HepG2 (cell line): Measurements from ENCODE around the gene SHC1. TPM values are rescaled to one million over a fixed set of nuclear protein-coding genes. Genes with fewer than 3 reads are reported as not detected.

Source experiments
- ADNP ChIP-seq: sonication (generic); formaldehyde crosslinking; IDR thresholded peaks from 2 replicates; pipeline ENCODE4 v1.4.0; 2020; ENCODE audit warnings: missing genetic modification reagents
- ARID2 ChIP-seq: sonication (generic); formaldehyde crosslinking; IDR thresholded peaks from 2 replicates; pipeline ENCODE4 v1.8.1; 2022; ENCODE audit warnings: mild to moderate bottlenecking, missing genetic modification reagents, borderline replicate concordance
- CHD4 ChIP-seq: fragments of 200-600 bp; sonication (generic); IDR thresholded peaks from 2 replicates; pipeline ENCODE4 v1.7.0; 2017; ENCODE audit warnings: mild to moderate bottlenecking, low read length, borderline replicate concordance
- NCOA5 ChIP-seq: sonication (generic); formaldehyde crosslinking; IDR thresholded peaks from 2 replicates; pipeline ENCODE4 v1.4.0; 2020; ENCODE audit warnings: missing genetic modification reagents
- NFATC3 ChIP-seq: sonication (generic); formaldehyde crosslinking; IDR thresholded peaks from 2 replicates; pipeline ENCODE4 v1.5.1; 2020; ENCODE audit warnings: mild to moderate bottlenecking, missing genetic modification reagents
- POLR2AphosphoS2 ChIP-seq: IDR thresholded peaks from 2 replicates; pipeline ENCODE4 v1.6.1; 2011; ENCODE audit warnings: low read depth, low read length, improper control_type of control experiment
- polyA plus RNA-seq, 8 experiments: library from polyadenylated mRNA; depleted of rRNA in 3 of 8; stranded (reverse) in 7 of 8; unstranded in 1 of 8; fragments of >200 nt; fragmentation: Illumina TruSeq in 4 of 8; extraction: Trizol in 4 of 8; gene quantifications; 2 replicates each; pipeline versions ENCODE4 v1.2.1 to v1.2.3, GENCODE V29; 2011 to 2016; ENCODE audit warnings: low read depth in 4 of 8, missing spikeins in 1 of 8, mixed read lengths in 1 of 8; ENCODE audit not compliant: insufficient read depth in 1 of 8
- total RNA-seq, 5 experiments: library from RNA; depleted of rRNA; stranded (reverse); fragments of >200 nt; fragmentation: Illumina TruSeq; extraction: Trizol; gene quantifications; 2 replicates each; pipeline ENCODE4 v1.2.3, GENCODE V29; 2016; ENCODE audit warnings: low read depth in 1 of 5
- TF ChIP-seq, protein P1 (sequence below): sonication (generic); formaldehyde crosslinking; IDR thresholded peaks from 2 replicates; pipeline ENCODE4 v1.4.0; 2020; ENCODE audit warnings: mild to moderate bottlenecking, missing genetic modification reagents
- TF ChIP-seq, protein P2 (sequence below): sonication (generic); formaldehyde crosslinking; IDR thresholded peaks from 2 replicates; pipeline ENCODE4 v1.4.0; 2020; ENCODE audit warnings: missing genetic modification reagents
- TF ChIP-seq, protein P3 (sequence below): IDR thresholded peaks from 2 replicates; pipeline ENCODE4 v1.6.1; 2012; ENCODE audit warnings: low read length, improper control_type of control experiment
- TF ChIP-seq, protein P4 (sequence below): sonication (generic); formaldehyde crosslinking; IDR thresholded peaks from 2 replicates; pipeline ENCODE4 v1.5.0; 2020; ENCODE audit warnings: mild to moderate bottlenecking, low read depth, missing genetic modification reagents, borderline replicate concordance

The SHC1 gene
- total and polyA plus RNA-seq, 2 of the 13 experiments (the other 11 are each of a cell fraction or from before 2014, with no cell fraction given), result 52.0 to 137 TPM

DNA sequence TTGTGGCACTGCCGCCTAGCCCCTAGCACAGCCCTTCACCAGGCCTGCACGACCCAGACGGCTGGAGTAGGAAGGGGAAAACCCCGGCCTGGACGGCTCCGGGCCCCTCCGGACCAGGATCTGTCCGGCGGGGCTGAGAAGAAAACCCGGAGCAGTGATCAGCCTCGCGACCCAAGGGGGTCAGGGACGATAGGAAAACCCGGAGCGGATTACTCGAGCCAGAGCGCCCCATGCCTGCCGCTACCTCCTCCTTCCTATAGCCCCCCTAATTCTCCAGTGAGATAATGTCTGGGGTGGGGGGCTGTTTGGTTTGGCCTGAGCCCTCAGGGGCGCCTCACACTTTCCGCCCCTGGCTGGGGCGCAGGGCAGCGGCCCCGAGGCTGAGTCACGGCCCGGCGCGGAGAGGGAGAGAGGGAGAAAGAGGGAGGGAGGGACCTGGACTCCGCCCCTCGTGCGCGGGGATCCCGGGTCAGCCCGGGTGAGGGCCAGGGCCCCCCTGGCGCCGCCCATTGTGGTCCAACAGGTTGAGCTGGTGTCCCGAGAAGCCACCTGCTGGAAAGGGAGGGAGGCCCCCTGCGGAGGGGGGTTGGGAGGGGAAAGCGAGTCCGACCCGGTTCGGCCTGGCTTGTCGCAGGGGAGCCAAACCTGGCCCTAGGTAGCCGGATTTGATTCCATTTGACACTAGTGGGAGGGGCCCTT is 30.3 kb upstream of the SHC1 start (continued):
- TF ChIP-seq, protein P1, sequence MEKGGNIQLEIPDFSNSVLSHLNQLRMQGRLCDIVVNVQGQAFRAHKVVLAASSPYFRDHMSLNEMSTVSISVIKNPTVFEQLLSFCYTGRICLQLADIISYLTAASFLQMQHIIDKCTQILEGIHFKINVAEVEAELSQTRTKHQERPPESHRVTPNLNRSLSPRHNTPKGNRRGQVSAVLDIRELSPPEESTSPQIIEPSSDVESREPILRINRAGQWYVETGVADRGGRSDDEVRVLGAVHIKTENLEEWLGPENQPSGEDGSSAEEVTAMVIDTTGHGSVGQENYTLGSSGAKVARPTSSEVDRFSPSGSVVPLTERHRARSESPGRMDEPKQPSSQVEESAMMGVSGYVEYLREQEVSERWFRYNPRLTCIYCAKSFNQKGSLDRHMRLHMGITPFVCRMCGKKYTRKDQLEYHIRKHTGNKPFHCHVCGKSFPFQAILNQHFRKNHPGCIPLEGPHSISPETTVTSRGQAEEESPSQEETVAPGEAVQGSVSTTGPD, result peak; percentile 18; the same call in 1 of the 2 replicates
- TF ChIP-seq ADNP (CRISPR knock-in tag) (no peak), POLR2AphosphoS2 (peak; percentile 23; the same call in 1 of the 2 replicates), CHD4 (0 out of 2 replicates have a peak, but pooled peaks have one; percentile 18), ARID2 (CRISPR knock-in tag) (peak; percentile 83; the same call in 1 of the 2 replicates), NFATC3 (CRISPR knock-in tag) (no peak), NCOA5 (CRISPR knock-in tag) (no peak)
- TF ChIP-seq, protein P2, sequence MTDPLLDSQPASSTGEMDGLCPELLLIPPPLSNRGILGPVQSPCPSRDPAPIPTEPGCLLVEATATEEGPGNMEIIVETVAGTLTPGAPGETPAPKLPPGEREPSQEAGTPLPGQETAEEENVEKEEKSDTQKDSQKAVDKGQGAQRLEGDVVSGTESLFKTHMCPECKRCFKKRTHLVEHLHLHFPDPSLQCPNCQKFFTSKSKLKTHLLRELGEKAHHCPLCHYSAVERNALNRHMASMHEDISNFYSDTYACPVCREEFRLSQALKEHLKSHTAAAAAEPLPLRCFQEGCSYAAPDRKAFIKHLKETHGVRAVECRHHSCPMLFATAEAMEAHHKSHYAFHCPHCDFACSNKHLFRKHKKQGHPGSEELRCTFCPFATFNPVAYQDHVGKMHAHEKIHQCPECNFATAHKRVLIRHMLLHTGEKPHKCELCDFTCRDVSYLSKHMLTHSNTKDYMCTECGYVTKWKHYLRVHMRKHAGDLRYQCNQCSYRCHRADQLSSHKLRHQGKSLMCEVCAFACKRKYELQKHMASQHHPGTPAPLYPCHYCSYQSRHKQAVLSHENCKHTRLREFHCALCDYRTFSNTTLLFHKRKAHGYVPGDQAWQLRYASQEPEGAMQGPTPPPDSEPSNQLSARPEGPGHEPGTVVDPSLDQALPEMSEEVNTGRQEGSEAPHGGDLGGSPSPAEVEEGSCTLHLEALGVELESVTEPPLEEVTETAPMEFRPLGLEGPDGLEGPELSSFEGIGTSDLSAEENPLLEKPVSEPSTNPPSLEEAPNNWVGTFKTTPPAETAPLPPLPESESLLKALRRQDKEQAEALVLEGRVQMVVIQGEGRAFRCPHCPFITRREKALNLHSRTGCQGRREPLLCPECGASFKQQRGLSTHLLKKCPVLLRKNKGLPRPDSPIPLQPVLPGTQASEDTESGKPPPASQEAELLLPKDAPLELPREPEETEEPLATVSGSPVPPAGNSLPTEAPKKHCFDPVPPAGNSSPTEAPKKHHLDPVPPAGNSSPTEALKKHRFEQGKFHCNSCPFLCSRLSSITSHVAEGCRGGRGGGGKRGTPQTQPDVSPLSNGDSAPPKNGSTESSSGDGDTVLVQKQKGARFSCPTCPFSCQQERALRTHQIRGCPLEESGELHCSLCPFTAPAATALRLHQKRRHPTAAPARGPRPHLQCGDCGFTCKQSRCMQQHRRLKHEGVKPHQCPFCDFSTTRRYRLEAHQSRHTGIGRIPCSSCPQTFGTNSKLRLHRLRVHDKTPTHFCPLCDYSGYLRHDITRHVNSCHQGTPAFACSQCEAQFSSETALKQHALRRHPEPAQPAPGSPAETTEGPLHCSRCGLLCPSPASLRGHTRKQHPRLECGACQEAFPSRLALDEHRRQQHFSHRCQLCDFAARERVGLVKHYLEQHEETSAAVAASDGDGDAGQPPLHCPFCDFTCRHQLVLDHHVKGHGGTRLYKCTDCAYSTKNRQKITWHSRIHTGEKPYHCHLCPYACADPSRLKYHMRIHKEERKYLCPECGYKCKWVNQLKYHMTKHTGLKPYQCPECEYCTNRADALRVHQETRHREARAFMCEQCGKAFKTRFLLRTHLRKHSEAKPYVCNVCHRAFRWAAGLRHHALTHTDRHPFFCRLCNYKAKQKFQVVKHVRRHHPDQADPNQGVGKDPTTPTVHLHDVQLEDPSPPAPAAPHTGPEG (CRISPR knock-in tag), result no peak; the same call in 1 of the 2 replicates
- TF ChIP-seq, protein P3, sequence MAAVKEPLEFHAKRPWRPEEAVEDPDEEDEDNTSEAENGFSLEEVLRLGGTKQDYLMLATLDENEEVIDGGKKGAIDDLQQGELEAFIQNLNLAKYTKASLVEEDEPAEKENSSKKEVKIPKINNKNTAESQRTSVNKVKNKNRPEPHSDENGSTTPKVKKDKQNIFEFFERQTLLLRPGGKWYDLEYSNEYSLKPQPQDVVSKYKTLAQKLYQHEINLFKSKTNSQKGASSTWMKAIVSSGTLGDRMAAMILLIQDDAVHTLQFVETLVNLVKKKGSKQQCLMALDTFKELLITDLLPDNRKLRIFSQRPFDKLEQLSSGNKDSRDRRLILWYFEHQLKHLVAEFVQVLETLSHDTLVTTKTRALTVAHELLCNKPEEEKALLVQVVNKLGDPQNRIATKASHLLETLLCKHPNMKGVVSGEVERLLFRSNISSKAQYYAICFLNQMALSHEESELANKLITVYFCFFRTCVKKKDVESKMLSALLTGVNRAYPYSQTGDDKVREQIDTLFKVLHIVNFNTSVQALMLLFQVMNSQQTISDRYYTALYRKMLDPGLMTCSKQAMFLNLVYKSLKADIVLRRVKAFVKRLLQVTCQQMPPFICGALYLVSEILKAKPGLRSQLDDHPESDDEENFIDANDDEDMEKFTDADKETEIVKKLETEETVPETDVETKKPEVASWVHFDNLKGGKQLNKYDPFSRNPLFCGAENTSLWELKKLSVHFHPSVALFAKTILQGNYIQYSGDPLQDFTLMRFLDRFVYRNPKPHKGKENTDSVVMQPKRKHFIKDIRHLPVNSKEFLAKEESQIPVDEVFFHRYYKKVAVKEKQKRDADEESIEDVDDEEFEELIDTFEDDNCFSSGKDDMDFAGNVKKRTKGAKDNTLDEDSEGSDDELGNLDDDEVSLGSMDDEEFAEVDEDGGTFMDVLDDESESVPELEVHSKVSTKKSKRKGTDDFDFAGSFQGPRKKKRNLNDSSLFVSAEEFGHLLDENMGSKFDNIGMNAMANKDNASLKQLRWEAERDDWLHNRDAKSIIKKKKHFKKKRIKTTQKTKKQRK, result no peak
- TF ChIP-seq, protein P4, sequence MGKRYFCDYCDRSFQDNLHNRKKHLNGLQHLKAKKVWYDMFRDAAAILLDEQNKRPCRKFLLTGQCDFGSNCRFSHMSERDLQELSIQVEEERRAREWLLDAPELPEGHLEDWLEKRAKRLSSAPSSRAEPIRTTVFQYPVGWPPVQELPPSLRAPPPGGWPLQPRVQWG (CRISPR knock-in tag), result no peak
